IPS-20b (cell line): ENCODE results near the gene IGF2BP3.

Experiments
- H3K27ac ChIP-seq: one replicate; pipeline ENCODE4 v1.5.1; 2013; ENCODE audit warnings: low read length
- H3K27me3 ChIP-seq: 2 replicates; pipeline ENCODE4 v1.6.1; 2013; ENCODE audit warnings: mild to moderate bottlenecking, low read length, inconsistent platforms; ENCODE audit not compliant: insufficient read depth
- H3K36me3 ChIP-seq: 2 replicates; pipeline ENCODE4 v1.6.1; 2013; ENCODE audit warnings: low read depth, mild to moderate bottlenecking, inconsistent platforms, low read length, moderate library complexity; ENCODE audit not compliant: insufficient read depth
- H3K4me1 ChIP-seq: 2 replicates; pipeline ENCODE4 v1.6.1; 2013; ENCODE audit warnings: mild to moderate bottlenecking, control low read depth, inconsistent platforms, low read length, moderate library complexity; ENCODE audit not compliant: insufficient read depth
- H3K4me3 ChIP-seq: 2 replicates; pipeline ENCODE4 v1.5.1; 2013; ENCODE audit warnings: mild to moderate bottlenecking, low read length, inconsistent platforms
- H3K9ac ChIP-seq: 2 replicates; pipeline ENCODE4 v1.6.1; 2013; ENCODE audit warnings: low read depth, mild to moderate bottlenecking, inconsistent platforms, low read length, moderate library complexity
- H3K9me3 ChIP-seq: 2 replicates; pipeline ENCODE4 v1.6.1; 2013; ENCODE audit warnings: mild to moderate bottlenecking, low read depth, low read length, inconsistent platforms; ENCODE audit not compliant: insufficient read depth

Gene IGF2BP3

DNA sequence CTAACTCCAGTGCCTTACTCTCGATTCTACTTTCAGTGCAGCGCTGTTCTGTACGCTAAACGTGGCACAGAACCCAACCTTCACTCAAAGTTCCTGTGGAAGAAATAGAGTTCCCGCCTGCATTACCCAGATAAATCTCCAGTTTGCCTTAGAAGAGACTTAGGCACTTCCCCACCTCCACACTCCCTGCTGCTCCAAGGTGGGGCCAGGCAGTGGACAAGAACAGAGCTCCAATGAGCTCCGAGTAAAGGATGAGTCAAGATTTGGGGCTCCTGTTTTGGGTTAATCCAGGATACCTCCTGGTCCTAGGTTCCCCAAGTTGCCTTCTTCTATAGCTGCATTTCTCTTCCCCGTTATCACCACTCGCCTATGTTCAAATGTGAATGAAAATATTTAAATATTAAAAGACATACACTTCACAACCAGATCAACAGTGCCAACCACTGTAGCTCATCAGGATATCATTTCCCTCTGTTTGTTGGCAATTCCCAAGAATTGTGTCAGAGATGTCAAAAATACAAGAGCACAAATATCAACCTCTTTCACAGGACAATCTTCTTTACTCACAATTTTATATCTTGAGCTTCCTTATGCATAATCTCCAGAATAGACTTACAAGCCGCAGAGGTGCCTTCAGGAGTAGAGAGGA, 123.1 kb downstream of the IGF2BP3 start:
- no peak overlapping the region for H3K4me3 ChIP-seq
- peaks cover 17% of the 10 kb centered on the region for H3K4me1 ChIP-seq

DNA sequence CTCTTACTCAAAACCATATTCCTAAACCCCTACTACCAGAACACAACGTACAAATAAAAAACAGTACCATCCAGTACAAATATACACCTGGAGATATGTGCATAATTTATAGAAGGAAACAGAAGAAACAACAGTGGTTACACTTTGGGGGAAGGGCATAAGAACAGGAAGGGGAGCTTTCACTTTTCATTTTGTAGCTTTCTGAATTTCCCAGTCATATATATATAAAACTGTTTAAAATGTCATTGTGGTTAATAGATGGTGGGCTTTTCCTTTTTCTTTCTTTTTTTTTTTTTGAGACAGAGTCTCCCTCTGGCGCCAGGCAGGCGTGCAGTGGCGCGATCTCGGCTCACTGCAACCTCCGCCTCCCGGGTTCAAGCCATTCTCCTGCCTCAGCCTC, 124.0 kb downstream of the IGF2BP3 start:
- Histone ChIP-seq H3K9ac (no peak overlapping the region), H3K27ac (no peak overlapping the region), H3K9me3 (no peaks in the 10 kb centered on the region), H3K36me3 (peaks cover 96% of the 10 kb centered on the region), H3K27me3 (no peaks in the 10 kb centered on the region), H3K4me3 (no peak overlapping the region), H3K4me1 (peaks cover 14% of the 10 kb centered on the region)

More for the DNA sequence above, 123.1 kb downstream of the IGF2BP3 start:
- Histone ChIP-seq H3K27me3 (no peaks in the 10 kb centered on the region), H3K36me3 (peaks cover 92% of the 10 kb centered on the region), H3K9me3 (no peaks in the 10 kb centered on the region), H3K9ac (no peak overlapping the region), H3K27ac (no peak overlapping the region)

DNA sequence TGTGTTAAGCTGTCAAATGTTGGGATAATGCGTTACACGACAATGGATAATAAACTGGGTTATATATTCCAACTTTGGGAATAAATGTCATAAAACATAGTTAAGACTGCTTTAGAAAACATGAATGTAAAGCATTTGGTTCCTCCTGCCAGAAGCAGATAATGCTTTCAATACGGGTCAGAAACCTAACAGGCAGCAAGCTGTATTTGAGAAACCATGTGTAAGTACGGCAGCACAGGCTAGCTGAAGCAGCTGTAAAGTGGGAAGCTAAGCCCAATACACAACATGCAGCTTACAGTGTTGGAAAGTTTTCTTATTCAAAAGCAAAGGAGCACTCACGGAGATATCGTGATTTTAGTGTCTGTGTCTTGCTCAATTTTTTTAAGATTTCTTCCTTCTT, 124.7 kb downstream of the IGF2BP3 start:
- H3K9ac ChIP-seq = no peak overlapping the region
- no peak overlapping the region for H3K4me3 ChIP-seq
- peaks cover 96% of the 10 kb centered on the region for H3K36me3 ChIP-seq
- H3K27me3 ChIP-seq = no peaks in the 10 kb centered on the region
- peaks cover 14% of the 10 kb centered on the region for H3K4me1 ChIP-seq
- H3K27ac ChIP-seq = no peak overlapping the region
- no peaks in the 10 kb centered on the region for H3K9me3 ChIP-seq

DNA sequence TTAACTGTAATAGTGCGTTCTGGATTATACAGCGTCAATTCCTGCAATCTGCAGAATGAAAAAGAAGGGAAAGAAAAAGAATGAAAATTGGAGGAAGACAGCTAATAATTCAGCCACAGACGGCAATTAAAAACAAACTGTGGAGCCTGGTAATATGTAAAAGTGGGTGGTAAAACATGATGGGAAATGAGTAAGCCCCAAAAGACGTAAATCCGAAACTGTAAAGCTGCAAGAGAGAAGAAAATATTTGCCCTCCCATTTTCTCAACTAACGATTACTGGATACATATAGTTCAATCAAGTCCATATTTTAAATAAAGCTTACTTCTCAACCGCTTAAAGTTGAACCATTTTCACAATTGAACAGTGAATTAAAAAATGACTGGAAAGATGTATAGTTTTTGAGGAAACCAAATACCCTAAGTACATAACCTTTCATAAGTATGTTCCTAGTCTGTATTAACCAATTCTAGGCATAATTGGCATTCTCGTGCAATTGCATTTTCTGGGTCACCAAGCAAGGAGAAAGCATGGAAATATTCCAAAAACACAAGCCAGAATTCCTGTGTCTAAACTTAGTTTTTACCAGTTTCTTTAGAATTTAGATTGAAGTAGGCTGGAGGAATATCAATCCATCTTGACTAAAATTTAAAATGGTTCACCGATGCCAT, 126.3 kb downstream of the IGF2BP3 start:
- H3K9me3 ChIP-seq = no peaks in the 10 kb centered on the region
- no peak overlapping the region for H3K27ac ChIP-seq
- H3K9ac ChIP-seq = no peak overlapping the region
- no peaks in the 10 kb centered on the region for H3K27me3 ChIP-seq
- no peak overlapping the region for H3K4me3 ChIP-seq
- peaks cover 96% of the 10 kb centered on the region for H3K36me3 ChIP-seq
- H3K4me1 ChIP-seq = no peaks in the 10 kb centered on the region; the same call in 1 of the 2 replicates

DNA sequence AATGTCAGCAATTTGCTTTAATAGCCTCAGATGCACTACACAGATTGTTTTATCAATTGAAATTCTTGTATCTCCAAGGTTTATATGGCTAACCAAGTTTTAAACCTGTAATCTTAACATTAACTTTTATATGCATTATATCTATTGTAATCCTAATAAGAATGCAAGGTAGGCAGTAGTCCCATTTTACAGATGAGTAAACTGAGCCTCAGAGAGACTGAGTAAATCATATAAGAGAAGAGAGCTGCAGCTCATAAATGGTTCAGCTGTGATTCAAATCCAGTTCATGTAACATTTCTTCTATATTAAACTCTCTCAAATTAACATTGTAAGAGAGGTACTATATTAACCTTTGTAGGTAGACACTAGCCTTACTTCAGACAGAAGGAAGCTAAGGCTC, 127.2 kb downstream of the IGF2BP3 start:
- Histone ChIP-seq H3K9me3 (no peaks in the 10 kb centered on the region), H3K9ac (no peak overlapping the region), H3K27ac (no peak overlapping the region), H3K4me3 (no peak overlapping the region), H3K36me3 (peaks cover 97% of the 10 kb centered on the region), H3K4me1 (no peaks in the 10 kb centered on the region; the same call in 1 of the 2 replicates), H3K27me3 (no peaks in the 10 kb centered on the region)

DNA sequence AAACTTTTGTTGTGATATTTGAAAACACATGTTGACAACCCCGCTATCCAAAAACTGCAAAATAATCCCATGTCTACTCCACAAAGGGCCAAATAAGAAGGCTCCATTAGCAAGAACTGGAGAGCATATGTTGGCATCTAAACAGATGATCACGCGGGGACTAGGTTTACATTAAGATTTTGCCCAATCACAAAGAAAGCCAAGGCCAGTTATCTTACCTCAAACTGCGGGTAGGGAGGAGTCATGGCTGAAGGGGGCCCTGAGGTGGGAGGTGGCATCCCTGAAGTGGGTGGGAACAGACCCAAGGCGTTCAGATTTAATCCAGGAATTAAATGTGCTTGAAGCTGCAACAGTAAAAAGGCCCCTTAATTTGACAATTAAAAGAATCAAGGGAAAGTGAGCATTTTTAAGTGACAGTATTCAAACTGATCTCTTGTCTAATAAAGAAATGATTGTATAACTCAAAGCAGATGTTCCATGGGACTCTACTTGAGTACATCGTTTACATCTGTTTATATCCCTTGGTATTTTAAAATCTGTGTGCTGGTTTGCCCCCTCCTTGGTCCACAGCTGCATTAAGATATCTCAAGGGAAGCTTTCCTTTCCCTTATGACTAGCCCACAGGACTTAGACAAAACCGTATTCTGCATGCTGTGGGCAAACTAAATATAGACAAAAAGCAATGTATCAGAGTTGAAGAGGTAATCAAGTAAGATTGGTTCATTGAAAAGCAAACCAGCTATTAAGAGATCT, 128.3 kb downstream of the IGF2BP3 start:
- Histone ChIP-seq H3K27me3 (no peaks in the 10 kb centered on the region), H3K36me3 (peaks cover 97% of the 10 kb centered on the region), H3K9ac (no peak overlapping the region), H3K27ac (no peak overlapping the region), H3K4me3 (no peak overlapping the region), H3K9me3 (no peaks in the 10 kb centered on the region), H3K4me1 (no peaks in the 10 kb centered on the region)

DNA sequence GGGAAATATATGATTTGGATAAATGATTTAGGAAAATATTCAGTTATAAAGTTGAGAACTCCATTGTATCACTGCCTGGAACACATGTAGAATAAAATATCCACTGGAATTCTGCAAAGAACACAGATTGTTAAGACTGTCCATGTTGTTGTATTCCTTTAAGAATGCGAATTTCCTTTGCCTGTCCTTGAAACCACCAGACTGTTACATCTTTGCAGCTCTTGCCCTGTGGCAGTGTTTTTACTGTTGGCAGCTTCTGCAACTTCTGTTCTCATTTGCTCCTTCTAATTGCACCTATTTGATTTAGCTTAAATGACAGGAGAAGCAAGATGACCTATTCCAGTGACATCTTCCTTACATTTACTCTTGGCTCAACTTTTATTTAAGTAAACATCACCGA, 131.4 kb downstream of the IGF2BP3 start:
- Histone ChIP-seq H3K9ac (no peak overlapping the region), H3K27ac (no peak overlapping the region), H3K9me3 (no peaks in the 10 kb centered on the region), H3K4me1 (no peaks in the 10 kb centered on the region), H3K4me3 (no peak overlapping the region), H3K36me3 (peaks cover 100% of the 10 kb centered on the region), H3K27me3 (no peaks in the 10 kb centered on the region)

DNA sequence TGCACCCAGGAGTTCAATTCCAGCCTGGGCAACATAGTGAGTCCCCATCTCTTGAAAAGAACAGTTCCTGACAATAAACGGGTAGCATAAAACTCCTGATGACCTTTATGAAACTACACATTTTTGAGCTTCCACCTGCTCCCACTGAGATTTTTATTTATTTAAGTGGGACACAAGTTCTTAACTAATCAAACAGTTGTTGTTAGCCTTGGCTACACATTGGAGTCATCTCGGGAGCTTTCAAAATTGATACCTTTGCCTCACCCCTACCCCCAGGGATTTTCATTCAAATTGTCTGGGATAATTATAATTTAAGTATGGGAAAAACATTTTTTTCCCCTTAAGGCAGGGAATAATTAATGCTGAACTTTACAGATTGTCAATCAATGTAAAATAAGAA, 131.9 kb downstream of the IGF2BP3 start:
- H3K36me3 ChIP-seq = peaks cover 100% of the 10 kb centered on the region

DNA sequence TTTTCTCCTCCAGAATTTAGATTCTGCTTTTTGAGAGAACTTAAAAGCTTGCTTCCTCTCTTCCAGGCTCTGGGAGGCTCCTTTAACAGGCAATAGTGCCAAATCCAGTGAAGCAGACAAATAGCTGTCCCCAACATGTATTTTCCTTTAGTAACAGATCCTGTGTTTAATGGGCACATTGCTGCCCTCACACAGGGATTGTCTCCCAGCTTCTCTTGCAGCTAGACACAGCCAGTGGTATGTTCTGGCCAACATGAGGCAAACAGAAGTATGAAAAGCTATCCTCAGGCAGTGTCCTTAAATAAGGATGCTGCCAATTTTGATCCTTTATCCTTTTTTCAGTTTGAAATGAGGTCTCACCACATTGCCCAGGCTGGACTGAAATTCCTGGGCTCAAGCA, 132.9 kb downstream of the IGF2BP3 start:
- Histone ChIP-seq H3K9me3 (no peaks in the 10 kb centered on the region), H3K4me3 (no peak overlapping the region), H3K4me1 (no peaks in the 10 kb centered on the region), H3K9ac (no peak overlapping the region), H3K36me3 (peaks cover 100% of the 10 kb centered on the region), H3K27ac (no peak overlapping the region), H3K27me3 (no peaks in the 10 kb centered on the region)

More for the DNA sequence above, 131.9 kb downstream of the IGF2BP3 start:
- no peak overlapping the region for H3K27ac ChIP-seq
- H3K27me3 ChIP-seq = no peaks in the 10 kb centered on the region
- H3K9me3 ChIP-seq = no peaks in the 10 kb centered on the region
- no peaks in the 10 kb centered on the region for H3K4me1 ChIP-seq
- H3K9ac ChIP-seq = no peak overlapping the region
- no peak overlapping the region for H3K4me3 ChIP-seq

DNA sequence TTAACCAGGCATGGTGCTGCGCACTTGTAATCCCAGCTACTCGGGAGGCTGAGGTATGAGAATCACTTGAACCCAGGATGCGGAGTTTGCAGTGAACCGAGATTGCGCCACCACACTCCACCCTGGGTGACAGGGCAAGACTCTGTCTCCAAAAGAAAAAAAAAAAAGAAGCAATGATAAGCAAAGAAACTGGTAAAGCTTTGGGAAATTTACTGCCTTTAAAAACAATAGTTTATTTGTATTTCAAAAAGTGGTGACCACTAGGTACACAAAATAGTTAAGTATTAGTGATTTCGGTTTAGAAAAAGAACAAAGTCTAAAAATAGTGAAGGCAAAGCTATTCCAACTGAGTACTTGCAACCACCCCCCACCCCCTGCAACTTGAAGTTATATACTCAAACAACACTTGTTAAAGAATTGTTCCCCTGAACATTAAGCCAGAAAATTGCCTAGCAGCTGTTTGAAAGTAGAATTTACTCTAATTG, 133.4 kb downstream of the IGF2BP3 start:
- Histone ChIP-seq H3K9ac (no peak overlapping the region), H3K4me1 (no peaks in the 10 kb centered on the region), H3K4me3 (no peak overlapping the region), H3K36me3 (peaks cover 100% of the 10 kb centered on the region), H3K27me3 (no peaks in the 10 kb centered on the region), H3K27ac (no peak overlapping the region), H3K9me3 (no peaks in the 10 kb centered on the region)

DNA sequence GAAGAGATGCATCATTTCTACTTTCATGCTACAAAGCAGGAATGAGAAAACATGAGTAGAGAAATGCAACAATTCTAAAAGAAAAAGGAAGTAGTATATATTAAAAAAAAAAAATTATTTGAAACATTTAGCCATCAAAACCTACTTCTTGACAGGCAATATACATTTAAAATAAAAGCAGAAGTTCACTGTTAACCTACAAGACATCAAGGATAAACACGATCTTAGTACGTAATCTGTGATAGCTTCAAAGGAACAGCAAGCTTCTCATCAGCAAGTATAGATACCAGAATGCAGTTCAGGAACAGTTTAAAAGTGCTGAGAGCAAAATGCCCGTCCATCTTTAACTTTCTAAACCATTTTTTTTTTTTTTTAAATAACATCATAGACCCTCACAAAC, 134.2 kb downstream of the IGF2BP3 start:
- Histone ChIP-seq H3K4me1 (no peaks in the 10 kb centered on the region), H3K27ac (no peak overlapping the region), H3K36me3 (peaks cover 100% of the 10 kb centered on the region), H3K9ac (no peak overlapping the region), H3K27me3 (no peaks in the 10 kb centered on the region), H3K4me3 (no peak overlapping the region), H3K9me3 (no peaks in the 10 kb centered on the region)
